GM19193 (cell line): Measurements from ENCODE around the gene LTC4S.

Experiments
- POLR2A ChIP-seq: IDR thresholded peaks from 4 replicates; pipeline ENCODE4 v1.6.1; 2011; ENCODE audit not compliant: insufficient read depth, insufficient read length; ENCODE audit errors: extremely low read depth

The LTC4S gene

GRCh38 chr5:179780362-179780761 lies 13.4 kb upstream of the LTC4S start:
- TF ChIP-seq POLR2A = no peak

GRCh38 chr5:179781846-179782245 lies 11.9 kb upstream of the LTC4S start:
- no peak for TF ChIP-seq POLR2A

DNA sequence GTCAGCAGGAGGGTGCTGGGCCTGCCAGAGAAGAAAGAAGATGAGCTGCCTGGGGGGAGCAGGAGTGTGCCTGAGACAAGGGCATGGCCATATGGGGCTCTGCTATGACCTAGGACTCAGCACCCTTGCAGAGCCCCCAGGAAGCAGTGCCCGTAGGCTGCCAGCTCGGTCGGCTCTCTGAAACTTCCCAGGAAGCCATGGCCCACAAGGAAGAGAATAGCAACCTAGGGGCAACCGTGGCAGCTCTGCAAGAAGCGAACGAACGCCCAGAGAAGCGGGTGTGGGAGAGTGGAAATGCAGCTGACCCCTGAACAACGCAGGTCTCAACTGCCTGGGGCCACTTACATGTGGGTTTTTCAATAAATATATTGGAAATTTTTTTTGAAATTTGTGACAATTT lies 10.7 kb upstream of the LTC4S start:
- TF ChIP-seq POLR2A = no peak

GRCh38 chr5:179786861-179787260 lies 6.9 kb upstream of the LTC4S start:
- no peak for TF ChIP-seq POLR2A

DNA sequence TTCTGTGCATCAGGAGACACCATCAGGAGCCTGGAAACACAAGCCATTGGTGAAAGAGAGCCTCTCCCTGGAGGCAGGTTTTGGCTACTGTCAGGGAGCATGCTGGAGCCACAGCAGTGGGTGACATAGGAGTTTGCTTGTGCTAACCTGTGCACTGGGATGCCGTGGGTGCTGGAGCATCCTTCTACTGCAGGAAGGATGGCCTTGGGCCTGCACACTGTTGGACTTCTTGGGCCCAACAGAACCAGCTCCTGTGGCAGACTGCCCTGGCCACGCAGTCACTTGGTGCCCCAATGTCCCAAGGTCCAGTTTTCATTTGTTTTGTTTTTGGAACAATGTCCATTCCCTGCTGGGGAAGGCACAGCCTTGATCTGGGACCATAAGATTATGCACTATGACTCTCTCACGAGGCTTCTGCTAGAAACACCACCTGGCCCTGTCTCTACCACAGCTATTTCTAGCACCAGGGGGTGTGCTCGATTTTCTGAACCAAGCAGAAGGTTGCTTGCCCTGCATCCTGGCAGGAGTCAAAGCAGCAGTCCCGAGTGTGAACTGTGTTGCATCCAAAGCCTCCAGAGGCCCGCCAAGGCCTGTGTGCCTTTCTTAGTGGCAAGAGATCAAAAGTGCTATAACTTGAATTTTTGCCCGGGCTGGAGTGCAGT lies 5.5 kb upstream of the LTC4S start:
- TF ChIP-seq POLR2A = no peak

DNA sequence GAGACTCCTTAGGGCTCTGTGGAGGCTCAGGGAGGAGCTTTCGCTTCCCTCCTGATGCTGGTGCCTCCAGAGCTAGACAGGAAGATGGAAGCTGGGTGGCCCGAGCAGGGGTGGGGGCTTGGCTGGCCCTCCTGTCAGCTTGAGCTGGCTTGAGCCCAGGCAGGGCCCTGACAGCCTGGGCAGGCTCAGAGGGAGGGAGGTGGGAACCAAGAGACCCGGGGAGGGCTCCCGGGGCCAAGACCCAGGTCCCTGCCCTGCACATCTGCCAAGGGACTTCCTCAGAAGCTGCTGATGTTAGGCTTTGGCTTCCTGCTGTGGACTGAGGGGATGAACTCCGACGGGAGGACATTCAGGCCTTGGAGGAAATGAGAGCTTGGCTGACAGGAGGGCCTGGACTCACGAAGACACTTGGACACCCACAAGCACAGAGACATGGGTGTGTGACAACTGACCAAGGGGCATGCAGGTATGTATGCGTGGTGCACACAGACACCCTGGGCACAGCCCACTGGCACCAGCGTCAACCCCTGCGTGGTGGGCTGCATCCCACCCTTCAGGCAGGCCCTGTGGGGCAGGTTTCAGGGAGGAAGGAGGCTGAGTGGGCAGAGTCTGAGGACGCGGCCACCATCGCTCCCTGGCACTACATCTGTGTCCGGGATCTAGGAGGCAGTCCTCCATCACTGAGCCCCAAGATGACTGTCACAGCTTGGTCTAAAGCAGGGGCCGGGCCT lies 1.7 kb upstream of the LTC4S start:
- TF ChIP-seq POLR2A = no peak

GRCh38 chr5:179792612-179793467 lies 946 bp upstream of the LTC4S start:
- TF ChIP-seq POLR2A = no peak

- TF ChIP-seq POLR2A = no peak
These were observed 385 bp downstream of the LTC4S start for GRCh38 chr5:179794171-179794570.

DNA sequence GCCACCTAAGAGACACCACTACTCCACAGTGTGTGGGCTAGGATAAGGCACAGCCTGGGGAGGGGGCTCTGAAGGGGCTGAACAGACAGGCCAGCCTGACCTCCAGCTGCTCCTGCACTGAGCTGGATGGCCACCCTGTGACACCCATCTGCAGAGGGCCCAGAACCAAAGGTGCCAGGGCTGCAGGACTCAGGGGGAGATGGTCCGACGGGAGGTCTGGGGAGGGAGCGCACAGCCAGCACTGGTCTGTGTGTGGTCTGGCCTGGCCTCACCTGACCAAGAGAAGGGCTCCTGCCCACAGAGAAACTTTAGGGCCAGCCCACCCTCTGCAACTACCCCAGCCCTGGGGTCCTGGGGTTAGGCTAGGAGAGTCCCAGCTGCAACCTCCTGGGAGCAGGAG lies 789 bp downstream of the LTC4S start:
- no peak for TF ChIP-seq POLR2A

- TF ChIP-seq POLR2A = no peak
These were observed 1.5 kb downstream of the LTC4S start for GRCh38 chr5:179795049-179795862.

DNA sequence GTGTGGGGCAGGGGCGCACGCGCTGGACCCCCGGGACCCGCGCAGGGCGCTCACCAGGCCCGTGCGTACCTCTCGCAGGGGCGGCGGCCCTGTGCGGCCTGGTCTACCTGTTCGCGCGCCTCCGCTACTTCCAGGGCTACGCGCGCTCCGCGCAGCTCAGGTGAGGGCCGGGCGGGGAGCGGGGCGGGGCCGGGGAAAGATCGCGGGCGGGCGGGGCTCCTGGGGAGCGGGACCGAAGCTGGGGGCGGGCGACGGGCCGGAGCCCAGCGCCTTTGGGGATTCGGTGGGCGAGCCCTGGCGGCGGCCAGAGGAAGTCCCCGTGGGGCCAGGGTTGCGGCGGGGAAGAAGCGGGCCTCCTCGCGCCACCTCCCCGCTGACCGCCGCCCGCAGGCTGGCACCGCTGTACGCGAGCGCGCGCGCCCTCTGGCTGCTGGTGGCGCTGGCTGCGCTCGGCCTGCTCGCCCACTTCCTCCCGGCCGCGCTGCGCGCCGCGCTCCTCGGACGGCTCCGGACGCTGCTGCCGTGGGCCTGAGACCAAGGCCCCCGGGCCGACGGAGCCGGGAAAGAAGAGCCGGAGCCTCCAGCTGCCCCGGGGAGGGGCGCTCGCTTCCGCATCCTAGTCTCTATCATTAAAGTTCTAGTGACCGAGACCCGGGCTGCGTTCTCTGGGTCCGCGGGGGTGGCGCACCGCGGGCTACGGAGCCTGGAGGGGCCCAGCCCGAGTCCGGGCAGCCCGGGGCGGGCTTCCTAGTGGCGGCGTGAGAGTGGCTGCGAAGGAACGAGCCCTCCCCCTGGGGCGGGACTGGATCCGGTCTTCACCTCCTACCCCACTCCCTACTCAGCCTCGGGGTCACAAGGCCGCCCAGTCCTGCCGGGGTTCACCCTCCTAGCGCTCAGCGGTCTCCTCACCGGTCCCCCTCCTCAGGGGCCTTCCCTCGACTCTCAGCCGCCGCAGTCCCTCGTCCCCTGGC lies 2.4 kb downstream of the LTC4S start:
- TF ChIP-seq POLR2A = peak; percentile 57

DNA sequence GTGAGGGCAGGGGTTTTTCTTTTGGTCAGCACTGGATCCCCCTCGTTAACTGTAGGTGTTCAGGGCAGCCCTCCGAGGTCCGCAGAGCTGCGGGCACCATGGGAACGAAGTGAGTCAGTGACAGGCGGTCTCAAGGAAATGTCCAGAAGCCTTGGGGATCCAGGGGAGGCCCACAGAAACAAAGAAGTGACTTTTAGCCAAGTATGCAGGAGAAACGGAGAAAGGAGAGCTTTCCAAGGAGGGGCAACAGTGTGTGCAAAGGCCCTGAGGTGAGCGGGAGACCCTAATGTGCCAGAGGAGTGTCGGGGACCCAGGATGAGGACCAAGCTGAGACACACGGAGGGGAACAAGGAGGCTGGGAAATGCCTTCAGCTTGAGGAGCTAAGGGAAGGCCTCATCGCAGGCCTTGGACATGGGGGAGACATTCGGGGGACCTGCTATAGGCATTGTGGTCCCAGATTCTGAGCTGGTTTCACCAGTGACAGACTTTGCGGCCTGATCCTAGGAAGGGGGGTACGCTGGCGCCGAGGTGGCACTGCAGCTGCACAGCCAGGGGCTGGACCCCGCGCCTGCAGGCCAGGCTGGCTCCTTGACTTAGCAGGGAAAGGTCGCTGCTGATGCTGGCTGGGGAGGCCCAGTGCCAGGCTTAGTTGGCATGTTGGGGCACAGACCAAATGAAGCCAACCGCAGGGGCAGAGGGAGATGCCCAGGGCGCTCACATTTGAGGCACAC lies 3.3 kb downstream of the LTC4S start:
- no peak for TF ChIP-seq POLR2A

DNA sequence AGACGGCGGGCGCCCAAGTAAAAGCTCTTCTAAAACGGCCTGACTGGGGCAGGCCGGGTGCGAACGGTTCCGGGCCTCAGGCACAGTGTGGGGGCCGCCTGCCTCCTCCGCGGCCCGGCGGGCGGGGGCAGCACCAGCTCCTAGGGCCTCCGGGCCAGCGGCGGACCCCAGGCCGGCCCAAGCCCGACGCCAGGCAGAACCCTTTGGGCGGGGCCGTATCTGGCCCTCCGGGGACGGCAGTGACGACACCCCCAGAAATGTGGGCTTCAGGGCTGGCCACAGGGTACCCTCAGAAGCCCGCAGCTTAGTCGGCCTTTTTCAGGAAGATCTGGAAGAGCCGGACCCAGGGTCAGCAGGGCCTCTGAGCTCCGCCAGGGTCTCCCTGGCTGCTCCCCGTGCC lies 4.0 kb downstream of the LTC4S start:
- no peak for TF ChIP-seq POLR2A
